GM23338 (cell line): ENCODE measurements around the gene DDX49. TPM values are rescaled to one million over a fixed set of nuclear protein-coding genes. Genes with fewer than 3 reads are reported as not detected.

Experiments
- ATAC-seq: fragments of 200-7000 bp; cut with Tn5 transposase; 3 replicates; pipeline ENCODE4 v1.9.1; 2020
- DNase-seq: peaks from one replicate; pipeline ENCODE4 v3.0.0-alpha.2; 2015; ENCODE audit warnings: low spot score
- H2AFZ ChIP-seq: fragments of 200-600 bp; sonication (generic); 2 replicates; pipeline ENCODE4 v1.8.0; 2016; ENCODE audit warnings: antibody characterized with exemption, mild to moderate bottlenecking, moderate library complexity
- H3F3A ChIP-seq: fragments of 200-600 bp; sonication (generic); replicated peaks from 2 replicates; pipeline ENCODE4 v1.8.0; 2017; ENCODE audit warnings: antibody characterized with exemption, mixed run types, low read depth
- H3K27ac ChIP-seq: fragments of 200-600 bp; sonication (generic); 2 replicates; pipeline ENCODE4 v1.6.1; 2016; ENCODE audit warnings: low read depth
- H3K27me3 ChIP-seq: fragments of 200-600 bp; sonication (generic); 2 replicates; pipeline ENCODE4 v1.8.0; 2016; ENCODE audit warnings: mild to moderate bottlenecking, mixed run types, moderate library complexity; ENCODE audit not compliant: insufficient read depth
- H3K36me3 ChIP-seq: fragments of 200-600 bp; sonication (generic); 2 replicates; pipeline ENCODE4 v1.8.0; 2016; ENCODE audit warnings: mild to moderate bottlenecking; ENCODE audit not compliant: insufficient read depth
- H3K4me1 ChIP-seq: fragments of 200-600 bp; sonication (generic); 2 replicates; pipeline ENCODE4 v1.8.0; 2016; ENCODE audit warnings: mild to moderate bottlenecking, moderate library complexity; ENCODE audit not compliant: insufficient read depth
- H3K4me2 ChIP-seq: fragments of 200-600 bp; sonication (generic); 2 replicates; pipeline ENCODE4 v1.7.1; 2017; ENCODE audit warnings: mixed run types
- H3K4me3 ChIP-seq: fragments of 200-600 bp; sonication (generic); 2 replicates; pipeline ENCODE4 v1.6.1; 2016; ENCODE audit warnings: mixed run types
- H3K79me2 ChIP-seq: fragments of 200-600 bp; sonication (generic); replicated peaks from 2 replicates; pipeline ENCODE4 v1.8.0; 2017; ENCODE audit warnings: mild to moderate bottlenecking; ENCODE audit not compliant: insufficient read depth
- H3K9me2 ChIP-seq: fragments of 200-600 bp; sonication (generic); 2 replicates; pipeline ENCODE4 v1.8.0; 2017; ENCODE audit not compliant: insufficient read depth
- H4K20me1 ChIP-seq: fragments of 200-600 bp; sonication (generic); replicated peaks from 2 replicates; pipeline ENCODE4 v1.8.0; 2017; ENCODE audit warnings: mild to moderate bottlenecking; ENCODE audit not compliant: insufficient read depth
- H3K27ac Mint-ChIP-seq: 2 replicates; pipeline ENCODE4 v1.8.0; 2020; ENCODE audit warnings: inconsistent platforms, mild to moderate bottlenecking, moderate library complexity, mixed read lengths
- H3K27me3 Mint-ChIP-seq: 3 replicates; pipeline ENCODE4 v1.8.0; 2022; ENCODE audit warnings: low read depth, mild to moderate bottlenecking, moderate library complexity, mixed read lengths, inconsistent platforms; ENCODE audit not compliant: insufficient read depth, poor library complexity
- H3K36me3 Mint-ChIP-seq: 3 replicates; pipeline ENCODE4 v1.8.0; 2021; ENCODE audit warnings: low read depth, mild to moderate bottlenecking, inconsistent platforms, moderate library complexity, mixed read lengths
- H3K4me1 Mint-ChIP-seq: 3 replicates; pipeline ENCODE4 v1.8.0; 2020; ENCODE audit warnings: mild to moderate bottlenecking, inconsistent platforms, mixed read lengths
- H3K4me3 Mint-ChIP-seq: 3 replicates; pipeline ENCODE4 v1.8.0; 2021; ENCODE audit warnings: moderate library complexity, mild to moderate bottlenecking, inconsistent platforms, mixed read lengths
- H3K9me3 Mint-ChIP-seq: 3 replicates; pipeline ENCODE4 v1.8.0; 2020; ENCODE audit warnings: moderate library complexity, mild to moderate bottlenecking, inconsistent platforms, mixed read lengths
- JUNB ChIP-seq: IDR thresholded peaks from one replicate; pipeline ENCODE4 v1.6.1; 2016; ENCODE audit warnings: antibody characterized with exemption; ENCODE audit not compliant: unreplicated experiment
- NANOG ChIP-seq: IDR thresholded peaks from 2 replicates; pipeline ENCODE4 v1.6.1; 2016; ENCODE audit warnings: antibody characterized with exemption, borderline replicate concordance
- POLR2AphosphoS5 ChIP-seq: IDR thresholded peaks from 2 replicates; pipeline ENCODE4 v1.6.1; 2016; ENCODE audit warnings: antibody characterized with exemption, low read depth
- ZNF331 ChIP-seq: fragments of 250-450 bp; sonication (Bioruptor Pico); IDR thresholded peaks from 2 replicates; pipeline ENCODE4 v1.5.0; 2020; ENCODE audit warnings: low read depth, mild to moderate bottlenecking, moderate library complexity
- polyA plus RNA-seq: library from polyadenylated mRNA; unstranded; fragments of >200 nt; fragmentation: Nextera tagmentation; extraction: Ambion mirVana; gene quantifications from 2 replicates; pipeline ENCODE4 v1.2.1, GENCODE V29; 2016
- total RNA-seq: library from RNA; depleted of rRNA; stranded (reverse); fragments of >200 nt; shearing (Covaris generic); gene quantifications from 2 replicates; pipeline ENCODE4 v1.2.3, GENCODE V29; 2014
- TF ChIP-seq, protein P1 (sequence below): IDR thresholded peaks from one replicate; pipeline ENCODE4 v1.6.1; 2018; ENCODE audit warnings: antibody characterized with exemption; ENCODE audit not compliant: unreplicated experiment
- TF ChIP-seq, protein P2 (sequence below), 2 experiments: fragments of 200-600 bp in 1 of 2; sonication (generic) in 1 of 2; conservative IDR thresholded peaks; 2 replicates each; pipeline versions ENCODE4 v1.5.1 to v1.6.1; 2016 to 2017; ENCODE audit warnings: antibody characterized with exemption in 2 of 2, low read depth in 2 of 2, mild to moderate bottlenecking in 2 of 2, moderate library complexity in 1 of 2

Gene DDX49
- total and polyA plus RNA-seq, 2 experiments from 2014 or later: 40.2 to 75.3 TPM

DNA sequence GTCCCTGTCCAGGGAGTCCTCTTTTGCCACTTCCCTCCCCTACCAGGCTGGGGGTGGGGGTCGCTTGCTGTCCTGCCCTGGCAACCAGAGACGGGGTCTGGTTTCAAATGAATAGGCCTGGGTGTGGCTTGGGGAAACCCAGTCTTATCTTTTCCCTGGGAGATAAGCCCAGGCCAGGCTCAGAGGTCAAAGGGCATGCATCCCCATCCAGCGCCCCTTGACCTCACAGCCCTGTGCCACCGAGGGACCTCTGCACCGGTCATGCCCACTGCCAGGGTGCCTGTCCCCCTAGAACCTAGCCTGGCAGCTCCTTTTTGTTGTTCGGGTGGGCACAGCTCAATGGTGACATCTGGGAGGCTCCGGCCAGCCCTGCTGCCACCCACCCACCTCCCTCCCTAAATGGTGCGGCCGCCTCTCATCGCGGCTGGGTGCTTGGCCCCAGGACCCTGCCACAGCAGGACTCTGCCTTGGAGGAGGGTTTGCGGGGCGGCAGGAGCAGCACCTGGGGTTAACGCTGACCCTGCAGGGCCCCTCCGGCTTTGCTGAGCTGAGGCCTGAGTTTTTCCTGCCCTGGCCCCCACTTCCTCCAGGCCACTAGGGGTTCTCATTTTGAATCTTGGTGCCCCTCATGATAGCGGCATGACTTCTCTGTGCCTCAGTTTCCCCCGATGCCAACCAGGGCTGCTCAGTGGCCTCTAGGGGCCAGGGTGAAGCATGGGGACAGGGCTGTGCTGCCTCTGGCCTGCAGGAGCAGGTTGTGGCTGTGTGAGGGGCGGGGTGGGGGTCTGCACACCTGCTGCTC is 20.7 kb upstream of the DDX49 start:
- H3K27me3 Mint-ChIP-seq: peaks cover 17% of the 10 kb centered on the region
- no peak overlapping the region for H3K4me3 Mint-ChIP-seq
- H3K9me3 Mint-ChIP-seq: no peaks in the 10 kb centered on the region
- Histone ChIP-seq H3F3A (peaks cover 2% of the 10 kb centered on the region; the same call in 1 of the 2 replicates), H3K36me3 (no peaks in the 10 kb centered on the region), H3K4me3 (no peak overlapping the region), H3K79me2 (no peaks in the 10 kb centered on the region), H3K9me2 (no peaks in the 10 kb centered on the region), H3K27ac (no peak overlapping the region), H3K4me1 (no peaks in the 10 kb centered on the region; the same call in 1 of the 2 replicates), H3K4me2 (no peak overlapping the region), H2AFZ (no peak overlapping the region), H4K20me1 (no peaks in the 10 kb centered on the region; the same call in 1 of the 2 replicates), H3K27me3 (peaks cover 24% of the 10 kb centered on the region)
- H3K27ac Mint-ChIP-seq: no peak overlapping the region
- DNase-seq: no peak
- TF ChIP-seq POLR2AphosphoS5 (no peak), JUNB (no peak)
- TF ChIP-seq, protein P1, sequence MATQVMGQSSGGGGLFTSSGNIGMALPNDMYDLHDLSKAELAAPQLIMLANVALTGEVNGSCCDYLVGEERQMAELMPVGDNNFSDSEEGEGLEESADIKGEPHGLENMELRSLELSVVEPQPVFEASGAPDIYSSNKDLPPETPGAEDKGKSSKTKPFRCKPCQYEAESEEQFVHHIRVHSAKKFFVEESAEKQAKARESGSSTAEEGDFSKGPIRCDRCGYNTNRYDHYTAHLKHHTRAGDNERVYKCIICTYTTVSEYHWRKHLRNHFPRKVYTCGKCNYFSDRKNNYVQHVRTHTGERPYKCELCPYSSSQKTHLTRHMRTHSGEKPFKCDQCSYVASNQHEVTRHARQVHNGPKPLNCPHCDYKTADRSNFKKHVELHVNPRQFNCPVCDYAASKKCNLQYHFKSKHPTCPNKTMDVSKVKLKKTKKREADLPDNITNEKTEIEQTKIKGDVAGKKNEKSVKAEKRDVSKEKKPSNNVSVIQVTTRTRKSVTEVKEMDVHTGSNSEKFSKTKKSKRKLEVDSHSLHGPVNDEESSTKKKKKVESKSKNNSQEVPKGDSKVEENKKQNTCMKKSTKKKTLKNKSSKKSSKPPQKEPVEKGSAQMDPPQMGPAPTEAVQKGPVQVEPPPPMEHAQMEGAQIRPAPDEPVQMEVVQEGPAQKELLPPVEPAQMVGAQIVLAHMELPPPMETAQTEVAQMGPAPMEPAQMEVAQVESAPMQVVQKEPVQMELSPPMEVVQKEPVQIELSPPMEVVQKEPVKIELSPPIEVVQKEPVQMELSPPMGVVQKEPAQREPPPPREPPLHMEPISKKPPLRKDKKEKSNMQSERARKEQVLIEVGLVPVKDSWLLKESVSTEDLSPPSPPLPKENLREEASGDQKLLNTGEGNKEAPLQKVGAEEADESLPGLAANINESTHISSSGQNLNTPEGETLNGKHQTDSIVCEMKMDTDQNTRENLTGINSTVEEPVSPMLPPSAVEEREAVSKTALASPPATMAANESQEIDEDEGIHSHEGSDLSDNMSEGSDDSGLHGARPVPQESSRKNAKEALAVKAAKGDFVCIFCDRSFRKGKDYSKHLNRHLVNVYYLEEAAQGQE: no peak
- peaks cover 9% of the 10 kb centered on the region for H3K36me3 Mint-ChIP-seq
- no peaks in the 10 kb centered on the region for H3K4me1 Mint-ChIP-seq
- ATAC-seq: no peak

DNA sequence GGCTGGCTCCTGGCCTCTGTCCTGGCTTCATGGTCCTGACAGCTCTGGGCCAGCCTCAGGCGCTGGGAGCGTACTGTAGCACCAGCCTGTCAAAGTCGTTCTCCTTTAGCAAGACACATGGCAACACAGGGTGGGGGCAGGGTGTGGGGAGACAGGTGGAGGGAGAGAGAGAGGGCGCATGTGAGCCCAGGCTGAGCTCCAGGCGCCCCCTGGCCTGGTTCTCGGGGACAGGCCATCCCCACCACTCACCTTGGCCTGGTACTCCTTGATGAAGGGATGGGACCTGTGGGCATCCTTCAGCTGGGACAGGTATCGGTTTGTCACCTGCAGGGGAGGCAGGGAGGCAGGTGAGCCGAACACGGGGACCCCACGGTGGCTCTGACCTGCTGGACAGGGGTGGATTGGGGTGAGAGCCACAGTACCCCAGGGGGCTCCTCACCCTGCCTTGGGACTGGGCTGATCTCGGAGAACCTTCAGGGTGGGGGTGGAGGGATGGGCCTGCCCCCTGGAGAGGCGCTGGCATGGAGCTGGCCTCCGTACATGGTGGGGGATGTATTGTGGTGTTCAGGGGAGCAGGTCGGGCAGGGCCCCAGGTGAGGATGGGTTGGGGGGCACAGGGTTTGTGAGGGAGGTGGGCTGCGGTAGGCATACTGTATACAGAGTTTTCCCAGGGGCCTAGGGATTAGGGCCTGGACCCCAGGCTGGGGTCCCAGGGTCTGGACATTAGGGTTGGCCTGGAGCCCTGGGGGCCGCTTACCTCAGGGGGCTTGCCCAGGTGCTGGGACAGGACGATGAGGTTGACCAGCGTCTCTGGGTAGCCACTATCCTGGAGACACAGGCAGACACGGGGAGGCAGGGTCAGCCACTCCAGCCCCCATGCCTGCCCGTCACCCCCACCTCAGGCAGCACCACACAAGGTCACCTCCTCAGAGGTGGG is 19.6 kb upstream of the DDX49 start:
- no peak overlapping the region for H2AFZ ChIP-seq
- no peaks in the 10 kb centered on the region; the same call in 1 of the 2 replicates for H4K20me1 ChIP-seq
- H3K4me3 Mint-ChIP-seq: no peak overlapping the region
- H3K27ac Mint-ChIP-seq: no peak overlapping the region
- H3K4me1 Mint-ChIP-seq: no peaks in the 10 kb centered on the region
- no peak overlapping the region for H3K4me3 ChIP-seq
- H3K4me2 ChIP-seq: no peak overlapping the region
- H3K36me3 Mint-ChIP-seq: peaks cover 9% of the 10 kb centered on the region
- H3K79me2 ChIP-seq: no peaks in the 10 kb centered on the region
- ATAC-seq: no peak
- H3K36me3 ChIP-seq: no peaks in the 10 kb centered on the region
- peak; percentile 23 for DNase-seq
- H3K9me2 ChIP-seq: no peaks in the 10 kb centered on the region
- H3K4me1 ChIP-seq: no peaks in the 10 kb centered on the region
- H3K27me3 Mint-ChIP-seq: peaks cover 17% of the 10 kb centered on the region
- no peak overlapping the region for H3K27ac ChIP-seq
- peaks cover 17% of the 10 kb centered on the region for H3K27me3 ChIP-seq
- no peaks in the 10 kb centered on the region for H3K9me3 Mint-ChIP-seq
- H3F3A ChIP-seq: peaks cover 2% of the 10 kb centered on the region; the same call in 1 of the 2 replicates
- TF ChIP-seq, protein P1: no peak
- TF ChIP-seq NANOG: no peak
- TF ChIP-seq ZNF331 (CRISPR knock-in tag): no peak
- TF ChIP-seq, protein P2, sequence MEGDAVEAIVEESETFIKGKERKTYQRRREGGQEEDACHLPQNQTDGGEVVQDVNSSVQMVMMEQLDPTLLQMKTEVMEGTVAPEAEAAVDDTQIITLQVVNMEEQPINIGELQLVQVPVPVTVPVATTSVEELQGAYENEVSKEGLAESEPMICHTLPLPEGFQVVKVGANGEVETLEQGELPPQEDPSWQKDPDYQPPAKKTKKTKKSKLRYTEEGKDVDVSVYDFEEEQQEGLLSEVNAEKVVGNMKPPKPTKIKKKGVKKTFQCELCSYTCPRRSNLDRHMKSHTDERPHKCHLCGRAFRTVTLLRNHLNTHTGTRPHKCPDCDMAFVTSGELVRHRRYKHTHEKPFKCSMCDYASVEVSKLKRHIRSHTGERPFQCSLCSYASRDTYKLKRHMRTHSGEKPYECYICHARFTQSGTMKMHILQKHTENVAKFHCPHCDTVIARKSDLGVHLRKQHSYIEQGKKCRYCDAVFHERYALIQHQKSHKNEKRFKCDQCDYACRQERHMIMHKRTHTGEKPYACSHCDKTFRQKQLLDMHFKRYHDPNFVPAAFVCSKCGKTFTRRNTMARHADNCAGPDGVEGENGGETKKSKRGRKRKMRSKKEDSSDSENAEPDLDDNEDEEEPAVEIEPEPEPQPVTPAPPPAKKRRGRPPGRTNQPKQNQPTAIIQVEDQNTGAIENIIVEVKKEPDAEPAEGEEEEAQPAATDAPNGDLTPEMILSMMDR (conservative IDR thresholded peaks at IDR 0.05; ENCODE audit: low read depth in 2 of 2): peak in 1 of 2 experiments; percentile 39; a peak in 2 of 4 replicates
